K562 (cell line): ENCODE data around the gene ZBTB16. TPM values are rescaled to one million over a fixed set of nuclear protein-coding genes. Genes with fewer than 3 reads are reported as not detected.

Source experiments
- ATAC-seq: fragments of 200-7000 bp; cut with Tn5 transposase; 3 replicates; pipeline ENCODE4 v1.9.1; 2020; ENCODE audit warnings: moderate library complexity
- BruUV-seq: library from RNA; stranded (reverse); fragments of 400-500 nt; replicated peaks from 2 replicates; lab custom pipeline; 2021; lab: Mats Ljungman, UMichigan
- CTCF ChIA-PET: fragments of 300-600 bp; formaldehyde crosslinking; extraction: SDS; loops from one replicate; lab custom pipeline; 2021; ENCODE audit warnings: low intra/inter-chr PET ratio; lab: Yijun Ruan, JAX
- POLR2A ChIA-PET: fragments of 300-600, 350-650 bp; sonication (Branson Sonifier 250); formaldehyde crosslinking; extraction: SDS; loops from one replicate; lab custom pipeline; 2021; ENCODE audit warnings: antibody characterized with exemption, inconsistent platforms; lab: Yijun Ruan, JAX
- DNase-seq, 4 experiments: peaks; one replicate each; pipeline versions ENCODE4 v3.0.0 to v3.0.0-alpha.2; 2011 to 2018; ENCODE audit warnings: low spot score in 3 of 4, mixed read lengths in 3 of 4; ENCODE audit errors: extremely low read depth in 1 of 4
- FAIRE-seq: peaks from 2 replicates; lab custom pipeline; 2011; peaks lifted over from hg19 to GRCh38; lab: Jason Lieb, UNC
- H2AFZ ChIP-seq: 2 replicates; pipeline ENCODE4 v1.6.0; 2011; ENCODE audit warnings: low read depth, low read length, control low read depth, inconsistent platforms
- H3K27ac ChIP-seq: fragments of 200-600 bp; 3 replicates; pipeline ENCODE4 v1.8.0; 2011; ENCODE audit warnings: low read depth, mild to moderate bottlenecking, control low read depth, inconsistent platforms, low read length, moderate library complexity, mixed read lengths; ENCODE audit errors: extremely low read depth
- H3K27me3 ChIP-seq, 2 experiments: fragments of 300-600 bp in 1 of 2; 2 replicates in 1 of 2; 3 replicates in 1 of 2; pipeline versions ENCODE4 v1.6.0 to v1.8.0; 2011; ENCODE audit warnings: inconsistent platforms in 2 of 2, low read length in 2 of 2, mild to moderate bottlenecking in 1 of 2, mixed read lengths in 1 of 2, moderate library complexity in 1 of 2; ENCODE audit not compliant: control insufficient read depth in 2 of 2, insufficient read depth in 2 of 2
- H3K36me3 ChIP-seq: fragments of 300-600 bp; 3 replicates; pipeline ENCODE4 v1.8.0; 2011; ENCODE audit warnings: mild to moderate bottlenecking, low read length, inconsistent platforms; ENCODE audit not compliant: control insufficient read depth, insufficient read depth
- H3K4me1 ChIP-seq, 2 experiments: fragments of 200-600 bp in 1 of 2; replicated peaks in 1 of 2; 2 replicates in 1 of 2; 3 replicates in 1 of 2; pipeline versions ENCODE4 v1.5.1 to v1.8.0; 2011; ENCODE audit warnings: inconsistent platforms in 2 of 2, low read length in 2 of 2, mild to moderate bottlenecking in 1 of 2, mixed read lengths in 1 of 2, moderate library complexity in 1 of 2; ENCODE audit not compliant: control insufficient read depth in 2 of 2, insufficient read depth in 2 of 2
- H3K4me2 ChIP-seq: 2 replicates; pipeline ENCODE4 v1.6.1; 2011; ENCODE audit warnings: low read length, control low read depth, inconsistent platforms, mixed read lengths; ENCODE audit not compliant: insufficient read depth
- H3K4me3 ChIP-seq: fragments of 200-600 bp; sonication (generic), shearing (Covaris generic); 2 replicates; pipeline ENCODE4 v1.5.1; 2016; ENCODE audit warnings: control low read depth, inconsistent platforms
- H3K79me2 ChIP-seq: fragments of 200-600 bp; 3 replicates; pipeline ENCODE4 v1.8.0; 2011; ENCODE audit warnings: low read length, inconsistent platforms; ENCODE audit not compliant: control insufficient read depth, insufficient read depth
- H3K9ac ChIP-seq, 2 experiments: 2 replicates each; pipeline versions ENCODE4 v1.6.0 to v1.6.1; 2011; ENCODE audit warnings: low read depth in 2 of 2, low read length in 2 of 2, control low read depth in 1 of 2, inconsistent platforms in 1 of 2, mild to moderate bottlenecking in 1 of 2, mixed read lengths in 1 of 2; ENCODE audit not compliant: insufficient read depth in 1 of 2
- H3K9me1 ChIP-seq: one replicate; pipeline ENCODE4 v1.6.0; 2011; ENCODE audit warnings: inconsistent platforms, mild to moderate bottlenecking, low read length, moderate library complexity; ENCODE audit not compliant: control insufficient read depth, insufficient read depth
- H3K9me3 ChIP-seq: replicated peaks from 2 replicates; pipeline ENCODE4 v1.5.1; 2011; ENCODE audit warnings: low read depth, low read length, inconsistent platforms; ENCODE audit not compliant: control insufficient read depth, insufficient read depth
- H4K20me1 ChIP-seq: replicated peaks from 2 replicates; pipeline ENCODE4 v1.6.1; 2011; ENCODE audit warnings: low read length, inconsistent platforms, mixed read lengths; ENCODE audit not compliant: control insufficient read depth, insufficient read depth
- CBX2 ChIP-seq: fragments of 200-600 bp; sonication (generic); IDR thresholded peaks from one replicate; pipeline ENCODE4 v1.6.1; 2012; ENCODE audit warnings: mild to moderate bottlenecking, low read length, inconsistent platforms; ENCODE audit not compliant: insufficient read depth, poor library complexity, severe bottlenecking
- CREB1 ChIP-seq, 2 experiments: sonication (generic) in 1 of 2; formaldehyde crosslinking in 1 of 2; IDR thresholded peaks; 2 replicates each; pipeline versions ENCODE4 v1.6.1 to v1.8.0; 2012 to 2022; ENCODE audit warnings: inconsistent platforms in 1 of 2, mild to moderate bottlenecking in 1 of 2, missing genetic modification reagents in 1 of 2, moderate library complexity in 1 of 2
- CSDE1 ChIP-seq, 2 experiments: fragments of 450-650 bp; IDR thresholded peaks; 2 replicates each; pipeline ENCODE4 v1.6.1; 2016; ENCODE audit warnings: mild to moderate bottlenecking in 1 of 2
- DPF2 ChIP-seq: fragments of 450-650 bp; IDR thresholded peaks from 2 replicates; pipeline ENCODE4 v1.6.1; 2016
- FOXJ2 ChIP-seq: fragments of 200-800 bp; sonication (Bioruptor generic); IDR thresholded peaks from 2 replicates; pipeline ENCODE4 v1.6.1; 2016; ENCODE audit warnings: missing genetic modification characterization, missing compliant biosample characterization
- FOXK2 ChIP-seq, 2 experiments: fragments of 450-650 bp; IDR thresholded peaks in 1 of 2; conservative IDR thresholded peaks in 1 of 2; 2 replicates each; pipeline ENCODE4 v1.6.1; 2016; ENCODE audit warnings: low read depth in 2 of 2, mild to moderate bottlenecking in 1 of 2
- KLF16 ChIP-seq: IDR thresholded peaks from 2 replicates; pipeline ENCODE4 v1.6.1; 2016; ENCODE audit warnings: antibody characterized with exemption
- OTX1 ChIP-seq: fragments of 450-650 bp; formaldehyde crosslinking; IDR thresholded peaks from 2 replicates; pipeline ENCODE4 v1.4.0; 2022; ENCODE audit warnings: mild to moderate bottlenecking
- PHB ChIP-seq: fragments of 250-450 bp; sonication (Bioruptor Pico); IDR thresholded peaks from 2 replicates; pipeline ENCODE4 v1.5.0; 2021
- PHF8 ChIP-seq: fragments of 200-600 bp; sonication (generic); IDR thresholded peaks from 2 replicates; pipeline ENCODE4 v1.6.1; 2012; ENCODE audit warnings: mixed run types, mild to moderate bottlenecking, inconsistent platforms, low read length, moderate library complexity, borderline replicate concordance
- SP2 ChIP-seq: IDR thresholded peaks from 2 replicates; pipeline ENCODE4 v1.6.1; 2011; ENCODE audit warnings: mild to moderate bottlenecking, low read depth, low read length, moderate library complexity; ENCODE audit not compliant: poor library complexity, severe bottlenecking; ENCODE audit errors: extremely low read depth
- SREBF2 ChIP-seq: sonication (generic); formaldehyde crosslinking; IDR thresholded peaks from 2 replicates; pipeline ENCODE4 v1.4.0; 2020; ENCODE audit warnings: mild to moderate bottlenecking, missing genetic modification reagents
- ZBTB17 ChIP-seq: fragments of 450-650 bp; formaldehyde crosslinking; IDR thresholded peaks from 2 replicates; pipeline ENCODE4 v1.4.0; 2020; ENCODE audit warnings: mild to moderate bottlenecking
- WGBS: fragments of 100-300 bp; shearing (Covaris generic); methylation state at CpG from one replicate; pipeline ENCODE4 v1.1.6; 2016; ENCODE audit warnings: low coverage, mixed read lengths; ENCODE audit not compliant: insufficient coverage; ENCODE audit errors: missing lambda C conversion rate; 5-methylcytosine and 5-hydroxymethylcytosine counted together
- in situ Hi-C: fragments of 300-500 bp; cut with MboI; formaldehyde crosslinking; loops from 4 replicates; pipeline ENCODE4 v1.15.0; 2018; ENCODE audit warnings: inconsistent platforms, mixed read lengths
- intact Hi-C: fragments of 100-400 bp; cut with micrococcal nuclease; formaldehyde crosslinking; loops from 2 replicates; pipeline ENCODE4 v1.14.2; 2022
- polyA plus RNA-seq, 8 experiments: library from polyadenylated mRNA; depleted of rRNA in 4 of 8; stranded (reverse) in 5 of 8; unstranded in 3 of 8; fragments of >200 nt; fragmentation: Nextera tagmentation in 2 of 8; fragmentation: Illumina TruSeq in 1 of 8; extraction: Ambion mirVana in 2 of 8; extraction: Trizol in 1 of 8; gene quantifications; 2 replicates each; pipeline versions ENCODE4 v1.2.1 to v1.2.3, GENCODE V29; 2011 to 2014; ENCODE audit warnings: inconsistent platforms in 1 of 8, missing spikeins in 1 of 8
- total RNA-seq, 7 experiments: library from RNA; depleted of rRNA in 6 of 7; stranded (reverse); fragments of >200 nt in 6 of 7; fragmentation: Illumina TruSeq in 2 of 7; extraction: Trizol in 2 of 7; gene quantifications; 2 replicates each; pipeline versions ENCODE4 v1.2.1 to v1.2.3, GENCODE V29; 2011 to 2021; ENCODE audit warnings: low replicate concordance in 1 of 7
- TF ChIP-seq, protein P1 (sequence below): fragments of 450-650 bp; formaldehyde crosslinking; IDR thresholded peaks from 2 replicates; pipeline ENCODE4 v1.4.0; 2020; ENCODE audit warnings: mild to moderate bottlenecking, moderate library complexity
- TF ChIP-seq, protein P2 (sequence below): sonication (generic); formaldehyde crosslinking; IDR thresholded peaks from 2 replicates; pipeline ENCODE4 v1.8.1; 2023; ENCODE audit warnings: mild to moderate bottlenecking, missing genetic modification reagents, moderate library complexity
- TF ChIP-seq, protein P3 (sequence below): sonication (generic); formaldehyde crosslinking; IDR thresholded peaks from 2 replicates; pipeline ENCODE4 v1.9.0; 2022; ENCODE audit warnings: mild to moderate bottlenecking, missing genetic modification reagents

The ZBTB16 gene
- total and polyA plus RNA-seq, 9 of the 15 experiments (the other 6 are each of a cell fraction or from before 2014, with no cell fraction given) = 0.06 to 0.40 (median 0.24) TPM; not detected in 4

DNA sequence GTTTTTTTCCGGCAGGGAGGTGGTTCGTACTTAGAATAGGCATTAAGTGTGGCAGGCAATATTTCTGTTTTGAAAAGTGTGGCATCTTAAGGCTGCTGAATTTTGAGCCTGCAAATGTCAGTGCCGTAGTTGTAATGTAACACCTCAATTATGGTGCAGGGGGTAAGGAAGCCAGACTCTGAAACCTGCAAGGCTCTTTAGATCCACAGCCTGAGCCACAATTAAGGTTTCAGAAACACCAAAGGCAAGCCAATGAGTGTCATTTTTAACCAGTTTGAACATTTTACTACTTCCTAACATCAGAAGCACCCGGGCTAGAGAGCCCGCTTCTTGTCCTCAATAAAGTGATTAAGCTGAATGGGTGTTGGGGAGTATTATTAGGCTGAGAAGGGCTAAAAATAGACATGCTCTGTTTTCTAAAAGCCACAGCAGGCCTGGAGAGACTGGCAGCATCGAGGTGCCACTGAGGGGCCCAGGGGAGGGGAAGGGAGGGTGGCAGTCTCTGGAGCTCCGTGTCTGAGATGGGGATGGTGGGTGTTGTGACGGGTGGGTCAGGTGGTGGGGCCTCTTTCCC is 113.4 kb downstream of the ZBTB16 start:
- 28% methylated on average over 7 of the region's 8 CpGs for WGBS
- H3K9me1 ChIP-seq = no peaks in the 10 kb centered on the region
- H4K20me1 ChIP-seq = no peaks in the 10 kb centered on the region
- intact Hi-C loops (no loop called here), in situ Hi-C loops (no loop called here)
- peaks cover 24 to 70% of the 10 kb centered on the region in 2 experiments; a peak in 4 of 5 replicates for H3K27me3 ChIP-seq
- FAIRE-seq (no peak), DNase-seq (no peak), ATAC-seq (no peak)
- ChIA-PET CTCF (no interaction called here), POLR2A (interaction anchor here (0.6 to 0.8 kb wide), 2 partner anchors 9 to 1409 kb away, joined by 3 to 4 read pairs; no protein-coding TSS in a partner anchor)
- H3K4me2 ChIP-seq = no peak overlapping the region
- H3K9ac ChIP-seq = no peak overlapping the region
- H3K9me3 ChIP-seq = no peaks in the 10 kb centered on the region
- no peak overlapping the region for H2AFZ ChIP-seq
- H3K27ac ChIP-seq = no peak overlapping the region
- TF ChIP-seq, protein P1, sequence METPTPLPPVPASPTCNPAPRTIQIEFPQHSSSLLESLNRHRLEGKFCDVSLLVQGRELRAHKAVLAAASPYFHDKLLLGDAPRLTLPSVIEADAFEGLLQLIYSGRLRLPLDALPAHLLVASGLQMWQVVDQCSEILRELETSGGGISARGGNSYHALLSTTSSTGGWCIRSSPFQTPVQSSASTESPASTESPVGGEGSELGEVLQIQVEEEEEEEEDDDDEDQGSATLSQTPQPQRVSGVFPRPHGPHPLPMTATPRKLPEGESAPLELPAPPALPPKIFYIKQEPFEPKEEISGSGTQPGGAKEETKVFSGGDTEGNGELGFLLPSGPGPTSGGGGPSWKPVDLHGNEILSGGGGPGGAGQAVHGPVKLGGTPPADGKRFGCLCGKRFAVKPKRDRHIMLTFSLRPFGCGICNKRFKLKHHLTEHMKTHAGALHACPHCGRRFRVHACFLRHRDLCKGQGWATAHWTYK (CRISPR knock-in tag) = no peak
- TF ChIP-seq FOXJ2 (tag) (no peak), CREB1 (IDR thresholded peaks at IDR 0.05) (no peak), CREB1 (CRISPR knock-in tag; IDR thresholded peaks at IDR 0.05) (no peak), DPF2 (no peak), FOXK2 (conservative IDR thresholded peaks at IDR 0.05 in 1 of 2, IDR thresholded peaks at IDR 0.05 in 1 of 2; ENCODE audit: low read depth in 2 of 2) (no peak), PHF8 (no peak), SREBF2 (CRISPR knock-in tag) (no peak), CSDE1 (IDR thresholded peaks at IDR 0.05) (no peak), OTX1 (CRISPR knock-in tag) (no peak), CBX2 (no peak), ZBTB17 (CRISPR knock-in tag) (no peak), SP2 (no peak), KLF16 (no peak), PHB (CRISPR knock-in tag) (no peak)
- TF ChIP-seq, protein P2, sequence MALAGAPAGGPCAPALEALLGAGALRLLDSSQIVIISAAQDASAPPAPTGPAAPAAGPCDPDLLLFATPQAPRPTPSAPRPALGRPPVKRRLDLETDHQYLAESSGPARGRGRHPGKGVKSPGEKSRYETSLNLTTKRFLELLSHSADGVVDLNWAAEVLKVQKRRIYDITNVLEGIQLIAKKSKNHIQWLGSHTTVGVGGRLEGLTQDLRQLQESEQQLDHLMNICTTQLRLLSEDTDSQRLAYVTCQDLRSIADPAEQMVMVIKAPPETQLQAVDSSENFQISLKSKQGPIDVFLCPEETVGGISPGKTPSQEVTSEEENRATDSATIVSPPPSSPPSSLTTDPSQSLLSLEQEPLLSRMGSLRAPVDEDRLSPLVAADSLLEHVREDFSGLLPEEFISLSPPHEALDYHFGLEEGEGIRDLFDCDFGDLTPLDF (CRISPR knock-in tag) = no peak
- TF ChIP-seq, protein P3, sequence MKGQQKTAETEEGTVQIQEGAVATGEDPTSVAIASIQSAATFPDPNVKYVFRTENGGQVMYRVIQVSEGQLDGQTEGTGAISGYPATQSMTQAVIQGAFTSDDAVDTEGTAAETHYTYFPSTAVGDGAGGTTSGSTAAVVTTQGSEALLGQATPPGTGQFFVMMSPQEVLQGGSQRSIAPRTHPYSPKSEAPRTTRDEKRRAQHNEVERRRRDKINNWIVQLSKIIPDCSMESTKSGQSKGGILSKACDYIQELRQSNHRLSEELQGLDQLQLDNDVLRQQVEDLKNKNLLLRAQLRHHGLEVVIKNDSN (CRISPR knock-in tag) = no peak
- BruUV-seq = no TSS peak
- no peaks in the 10 kb centered on the region for H3K4me1 ChIP-seq
- no peak overlapping the region for H3K4me3 ChIP-seq
- no peaks in the 10 kb centered on the region for H3K79me2 ChIP-seq
- H3K36me3 ChIP-seq = no peaks in the 10 kb centered on the region
